GM10266 (cell line): ENCODE data around the gene BEST1.

Experiments
- DNase-seq: peaks from one replicate; pipeline ENCODE4 v3.0.0; 2012; ENCODE audit errors: extremely low spot score
- TF ChIP-seq, protein P1 (sequence below): IDR thresholded peaks from 2 replicates; pipeline ENCODE4 v1.5.1; 2012; ENCODE audit warnings: mild to moderate bottlenecking, low read depth; ENCODE audit not compliant: control insufficient read depth, insufficient read depth; ENCODE audit errors: missing control alignments

Gene BEST1

DNA sequence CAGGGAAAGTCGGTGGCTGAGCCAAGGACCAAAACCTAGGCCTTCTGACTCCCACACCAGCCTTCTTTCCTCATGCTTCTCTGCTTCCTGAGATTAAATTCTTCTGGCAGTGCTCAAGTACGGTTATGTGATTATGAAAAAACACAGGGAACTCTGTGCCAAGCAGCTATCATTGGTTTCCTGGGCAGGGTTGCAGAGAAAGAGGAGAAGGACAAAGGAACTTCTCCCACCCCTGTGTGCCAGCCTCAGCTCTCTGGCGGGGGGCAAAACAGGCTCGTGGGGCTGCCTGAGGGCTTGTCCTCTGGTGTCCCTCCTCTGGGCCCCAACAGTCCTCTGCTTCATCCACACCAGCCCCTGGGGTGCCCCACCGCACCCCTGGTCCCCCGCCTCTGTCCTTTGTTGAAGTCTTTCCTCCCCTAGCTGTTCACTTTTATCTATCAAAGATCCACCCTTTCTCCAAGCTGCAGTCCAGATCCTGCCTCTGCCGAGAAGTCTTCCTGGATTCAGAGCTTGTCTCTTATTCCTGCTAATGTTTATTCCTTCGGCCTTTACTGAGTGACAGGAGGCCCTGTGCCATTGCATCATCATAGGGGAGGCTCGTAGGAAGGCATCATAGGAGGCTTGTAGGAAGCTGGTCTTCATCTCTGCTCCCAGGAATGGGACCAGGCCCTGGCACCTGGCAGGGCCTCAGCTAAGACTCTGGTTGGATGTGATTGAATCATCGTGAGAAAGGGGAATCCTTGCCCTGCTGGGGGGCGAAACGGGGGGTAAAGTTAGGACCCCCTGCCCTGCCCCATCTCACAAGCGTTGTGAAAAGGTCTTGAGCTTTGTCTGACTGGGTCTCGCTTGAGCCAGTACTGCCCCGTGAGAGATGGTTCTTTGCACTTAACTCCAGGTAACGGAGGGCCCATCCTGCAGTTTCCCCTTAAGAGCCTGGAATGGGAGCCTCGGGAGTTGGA is 28.8 kb downstream of the BEST1 start:
- TF ChIP-seq, protein P1, sequence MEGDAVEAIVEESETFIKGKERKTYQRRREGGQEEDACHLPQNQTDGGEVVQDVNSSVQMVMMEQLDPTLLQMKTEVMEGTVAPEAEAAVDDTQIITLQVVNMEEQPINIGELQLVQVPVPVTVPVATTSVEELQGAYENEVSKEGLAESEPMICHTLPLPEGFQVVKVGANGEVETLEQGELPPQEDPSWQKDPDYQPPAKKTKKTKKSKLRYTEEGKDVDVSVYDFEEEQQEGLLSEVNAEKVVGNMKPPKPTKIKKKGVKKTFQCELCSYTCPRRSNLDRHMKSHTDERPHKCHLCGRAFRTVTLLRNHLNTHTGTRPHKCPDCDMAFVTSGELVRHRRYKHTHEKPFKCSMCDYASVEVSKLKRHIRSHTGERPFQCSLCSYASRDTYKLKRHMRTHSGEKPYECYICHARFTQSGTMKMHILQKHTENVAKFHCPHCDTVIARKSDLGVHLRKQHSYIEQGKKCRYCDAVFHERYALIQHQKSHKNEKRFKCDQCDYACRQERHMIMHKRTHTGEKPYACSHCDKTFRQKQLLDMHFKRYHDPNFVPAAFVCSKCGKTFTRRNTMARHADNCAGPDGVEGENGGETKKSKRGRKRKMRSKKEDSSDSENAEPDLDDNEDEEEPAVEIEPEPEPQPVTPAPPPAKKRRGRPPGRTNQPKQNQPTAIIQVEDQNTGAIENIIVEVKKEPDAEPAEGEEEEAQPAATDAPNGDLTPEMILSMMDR: no peak
- no peak for DNase-seq

DNA sequence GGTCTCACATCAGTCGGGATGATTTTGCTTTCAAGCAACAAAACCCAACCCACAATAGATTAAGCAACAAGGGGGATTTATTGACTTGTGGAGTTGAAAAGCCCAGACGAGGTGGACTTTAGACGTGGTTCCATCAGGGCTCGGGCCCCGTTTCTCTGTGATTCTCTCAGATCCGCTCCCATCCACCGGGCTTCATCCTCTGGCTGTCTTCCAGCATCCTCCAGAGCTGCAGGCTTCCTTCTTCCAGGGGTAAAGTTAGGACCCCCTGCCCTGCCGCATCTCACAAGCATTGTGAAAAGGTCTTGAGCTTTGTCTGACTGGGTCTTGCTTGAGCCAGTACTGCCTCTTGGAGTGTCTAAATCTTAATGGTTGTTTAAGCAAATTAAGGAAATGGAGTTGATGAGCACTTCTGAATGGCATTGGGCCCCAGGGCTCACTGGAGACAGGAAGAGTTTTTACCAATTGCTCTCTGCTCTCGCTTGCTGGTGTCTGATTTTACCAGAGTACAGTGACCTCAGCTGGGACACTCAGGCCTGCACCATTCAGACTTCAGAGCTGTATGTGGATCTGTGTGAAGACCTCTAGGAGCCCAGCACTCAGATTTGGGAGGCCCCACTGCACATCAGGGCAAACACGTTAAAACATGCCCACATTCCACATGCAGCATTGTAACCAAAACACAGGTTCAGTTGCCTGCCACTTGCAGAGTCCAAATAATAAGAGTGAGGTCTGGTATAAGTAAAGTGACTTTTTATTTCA is 30.8 kb downstream of the BEST1 start:
- no peak for DNase-seq
- TF ChIP-seq, protein P1: no peak

- DNase-seq: no peak
- TF ChIP-seq, protein P1: no peak
Measured at GRCh38 chr11:61983419-61983818, 33.3 kb downstream of the BEST1 start.

DNA sequence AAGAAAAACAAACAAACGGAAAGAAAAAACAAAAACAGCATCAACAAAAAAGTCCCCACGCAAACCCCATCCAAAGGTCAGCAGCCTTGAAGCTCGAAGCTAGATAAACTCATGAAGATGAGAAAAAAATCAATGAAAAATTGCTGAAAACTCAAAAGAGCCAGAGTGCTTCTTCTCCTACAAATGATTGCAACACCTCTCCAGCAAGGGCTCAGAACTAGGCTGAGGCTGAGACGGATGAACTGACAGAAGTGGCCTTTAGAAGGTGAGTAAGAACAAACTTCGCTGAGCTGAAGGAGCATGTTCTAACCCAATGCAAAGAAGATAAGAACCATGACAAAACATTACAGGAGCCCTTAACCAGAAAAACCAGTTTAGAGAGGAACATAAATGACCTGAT is 35.7 kb downstream of the BEST1 start:
- no peak for DNase-seq
- TF ChIP-seq, protein P1: no peak

DNA sequence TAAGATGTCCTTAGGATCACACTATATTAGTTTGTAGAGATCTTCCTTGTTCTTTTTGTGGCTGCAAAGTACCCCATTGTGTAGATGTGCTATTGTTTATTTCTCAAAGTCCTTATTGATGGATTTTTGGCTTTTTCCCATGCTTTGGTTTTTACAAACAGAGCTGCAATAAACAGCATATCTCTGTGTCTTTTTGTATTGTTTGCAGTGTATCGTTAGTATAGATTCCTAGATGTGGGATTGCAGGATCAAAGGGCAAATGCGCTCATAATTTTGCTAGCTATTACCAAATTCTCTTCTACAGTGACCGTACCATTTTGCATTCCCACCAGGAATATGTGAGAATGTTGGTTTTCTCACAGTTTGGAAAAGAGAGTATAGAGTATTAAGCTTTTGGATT is 44.8 kb downstream of the BEST1 start:
- DNase-seq: no peak
- TF ChIP-seq, protein P1: no peak

DNA sequence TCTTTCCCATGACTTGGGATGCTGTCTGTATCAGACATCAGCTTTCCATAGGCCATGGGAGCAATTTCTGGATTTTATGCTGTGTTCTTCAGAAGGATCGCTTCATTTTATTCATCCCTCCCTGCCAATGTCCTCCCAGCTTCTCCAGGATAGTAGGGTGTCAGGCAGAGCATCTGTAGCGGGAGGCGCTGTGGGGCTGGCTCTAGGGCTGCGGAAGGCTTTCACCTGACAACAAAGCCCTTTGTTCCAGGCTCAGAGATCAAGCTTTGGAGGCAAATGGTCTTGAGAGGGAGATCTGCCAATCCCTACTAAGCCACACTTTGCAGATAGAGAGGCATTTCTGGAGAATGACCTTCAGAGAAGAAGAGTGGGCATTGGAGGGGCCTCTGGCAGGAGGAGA is 46.8 kb downstream of the BEST1 start:
- TF ChIP-seq, protein P1: no peak
- no peak for DNase-seq
